Activated CD4-positive, CD25-positive, alpha-beta regulatory T cell (primary cell): Measurements from ENCODE around the gene NOS3.

Experiments
- DNase-seq, 4 experiments: peaks; one replicate each; lab custom pipeline; 2025; lab: John Stamatoyannopoulos, UW

Gene NOS3

DNA sequence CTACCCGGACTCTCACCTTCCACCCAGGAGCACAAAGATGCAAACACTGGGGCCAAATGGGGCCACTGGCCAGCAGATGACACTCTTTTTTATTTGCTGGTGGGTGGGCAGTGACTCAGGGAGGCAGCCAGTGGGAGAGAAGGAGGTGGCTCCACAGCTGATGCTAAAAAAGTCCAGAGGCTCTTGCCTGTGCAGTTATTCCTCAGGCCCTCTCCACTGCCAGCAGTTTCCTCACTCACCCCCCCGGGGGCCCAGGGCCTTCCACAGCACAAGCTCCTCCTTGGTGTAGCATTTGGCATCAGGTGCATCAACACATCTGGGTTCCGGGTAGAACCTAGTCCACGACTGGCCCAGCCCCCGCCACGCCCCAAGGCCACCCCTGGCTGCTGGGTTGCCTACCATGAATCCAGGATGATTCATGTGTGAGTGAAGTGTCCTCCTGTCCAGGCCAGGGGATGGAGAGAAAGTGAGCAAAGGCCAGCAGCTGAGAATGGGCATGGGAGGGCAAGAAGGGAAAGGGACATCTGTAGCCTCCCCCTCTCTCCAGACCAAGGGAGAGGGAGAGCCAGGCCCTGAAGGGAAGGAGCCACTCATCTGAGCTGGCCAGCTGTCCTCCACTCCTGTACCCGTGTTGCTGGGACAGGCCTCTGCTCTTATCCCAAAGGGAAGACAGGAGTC, 11.0 kb upstream of the NOS3 start:
- no peak for DNase-seq

GRCh38 chr7:150980663-150981062, 10.2 kb upstream of the NOS3 start:
- no peak for DNase-seq

GRCh38 chr7:150981644-150982043, 9.2 kb upstream of the NOS3 start:
- DNase-seq = no peak

DNA sequence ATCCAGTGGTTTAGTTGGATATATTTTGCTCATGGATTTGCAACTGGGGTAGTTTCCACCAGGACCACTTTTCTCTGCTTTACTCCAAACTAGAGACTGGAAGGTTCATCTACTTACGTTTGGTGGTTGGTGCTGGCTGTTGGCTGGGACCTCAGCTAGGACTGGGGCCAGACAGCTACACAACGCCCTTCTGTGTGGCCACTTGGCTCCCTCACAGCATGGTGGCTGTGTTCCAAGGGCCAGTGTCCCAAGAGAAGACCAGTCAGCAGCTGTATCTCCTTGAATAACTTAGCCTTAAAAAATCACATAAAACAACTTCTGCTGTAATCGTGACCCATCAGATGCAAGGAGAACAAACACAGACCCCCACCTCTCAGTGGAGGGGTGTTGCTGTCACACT, 8.5 kb upstream of the NOS3 start:
- no peak for DNase-seq

DNA sequence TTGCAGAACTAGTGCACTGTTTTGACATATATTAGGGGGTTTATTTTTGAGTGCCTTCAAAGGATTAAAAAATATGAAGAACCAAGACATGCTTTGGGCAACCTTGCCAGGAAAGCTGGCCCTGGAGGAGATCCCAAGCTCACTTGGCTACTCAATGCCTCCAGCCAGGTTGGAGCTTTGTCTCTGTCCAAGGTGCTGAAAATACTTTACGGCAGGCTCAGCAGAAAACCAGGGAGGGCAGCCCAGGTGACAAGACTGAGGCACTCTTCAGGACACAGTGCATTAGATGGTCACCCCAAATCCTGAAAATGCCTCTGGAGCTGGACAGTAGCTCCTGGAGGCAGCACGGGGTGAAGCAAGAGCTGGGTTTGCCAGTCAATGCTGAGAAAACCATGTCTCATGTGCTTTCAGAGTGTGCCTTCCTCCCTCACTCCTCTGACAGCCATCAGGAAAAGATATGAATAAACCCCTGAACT, 6.9 kb upstream of the NOS3 start:
- DNase-seq = no peak

DNA sequence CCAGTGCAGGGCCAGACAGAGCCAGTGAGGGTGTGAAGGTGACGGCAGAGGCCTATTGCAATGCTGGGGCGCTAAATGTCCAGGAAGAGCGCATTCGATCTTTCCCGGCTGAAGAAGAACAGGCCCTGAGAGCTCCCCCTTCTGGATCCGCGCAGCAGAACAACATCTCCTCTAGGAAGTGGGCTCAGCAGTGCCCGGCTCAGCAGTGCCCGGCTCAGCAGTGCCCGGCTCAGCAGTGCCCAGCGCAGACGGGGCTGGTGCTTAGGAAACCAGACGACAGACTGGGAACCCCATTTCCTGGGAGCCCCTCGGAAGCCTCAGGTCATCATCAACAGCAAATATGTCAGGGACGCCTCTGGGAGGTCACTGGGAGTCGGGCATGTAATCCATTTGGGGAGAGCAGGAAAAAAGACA, 4.7 kb upstream of the NOS3 start:
- DNase-seq = peak in 2 of 4 experiments; percentile 20 to 40

GRCh38 chr7:150986556-150986955, 4.3 kb upstream of the NOS3 start:
- DNase-seq = no peak

DNA sequence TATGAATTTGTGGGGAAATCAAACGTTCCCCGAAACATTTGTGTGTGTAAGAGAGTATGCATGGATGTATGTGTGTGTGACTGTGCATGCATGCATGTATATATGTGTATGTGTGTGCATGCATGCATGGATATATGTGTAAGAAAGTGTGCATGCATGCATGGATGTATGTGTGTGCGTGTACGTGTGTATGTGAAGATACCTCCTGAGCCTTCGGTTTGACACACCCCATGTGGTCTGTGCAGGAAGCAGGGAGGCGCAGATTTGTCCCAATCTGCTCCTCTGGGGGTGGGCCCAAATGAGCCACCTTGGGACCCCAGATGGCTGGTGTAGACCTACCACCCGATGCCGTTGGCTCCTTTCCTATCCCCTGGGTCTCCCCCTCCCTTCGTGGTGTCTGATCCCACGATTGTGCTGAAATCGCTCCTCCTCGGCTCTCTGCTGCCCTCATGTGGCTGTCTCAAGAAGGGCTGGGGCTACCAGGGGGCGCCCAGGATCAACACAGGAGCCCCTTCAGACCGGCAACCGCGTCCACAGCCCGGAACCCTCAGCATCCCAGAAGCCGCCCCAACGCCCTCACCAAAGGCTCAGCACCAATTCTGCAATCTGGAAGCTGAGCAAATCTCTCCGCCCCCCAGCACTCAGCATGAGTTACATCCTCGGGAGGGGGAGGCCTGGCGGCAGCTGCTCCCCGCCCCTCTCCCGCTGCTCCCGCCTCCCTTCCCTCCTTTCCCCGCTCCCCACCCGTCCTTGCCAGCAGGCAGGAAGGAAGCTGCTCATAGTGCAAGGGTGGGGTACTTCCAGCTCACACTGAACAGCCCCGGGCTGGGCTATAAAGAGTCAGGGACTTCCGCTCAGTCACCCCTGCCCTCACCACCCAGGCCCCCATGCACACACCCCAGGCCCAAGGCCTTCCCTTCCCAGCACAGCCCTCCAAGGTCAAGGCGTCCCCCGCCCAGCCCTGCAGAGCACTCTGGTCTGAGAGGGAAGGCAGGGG, 2.3 kb upstream of the NOS3 start:
- DNase-seq = peak; percentile 26 to 56 (median 34)

- no peak for DNase-seq
Observed at GRCh38 chr7:150989456-150989855, 1.4 kb upstream of the NOS3 start.

GRCh38 chr7:150992051-150992640, 1.3 kb downstream of the NOS3 start:
- no peak for DNase-seq

GRCh38 chr7:150992833-150993302, 2.1 kb downstream of the NOS3 start:
- DNase-seq = no peak

DNA sequence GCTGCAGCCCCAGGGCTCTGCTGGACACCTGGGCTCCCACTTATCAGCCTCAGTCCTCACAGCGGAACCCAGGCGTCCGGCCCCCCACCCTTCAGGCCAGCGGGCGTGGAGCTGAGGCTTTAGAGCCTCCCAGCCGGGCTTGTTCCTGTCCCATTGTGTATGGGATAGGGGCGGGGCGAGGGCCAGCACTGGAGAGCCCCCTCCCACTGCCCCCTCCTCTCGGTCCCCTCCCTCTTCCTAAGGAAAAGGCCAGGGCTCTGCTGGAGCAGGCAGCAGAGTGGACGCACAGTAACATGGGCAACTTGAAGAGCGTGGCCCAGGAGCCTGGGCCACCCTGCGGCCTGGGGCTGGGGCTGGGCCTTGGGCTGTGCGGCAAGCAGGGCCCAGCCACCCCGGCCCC, 2.7 kb downstream of the NOS3 start:
- DNase-seq = no peak

DNA sequence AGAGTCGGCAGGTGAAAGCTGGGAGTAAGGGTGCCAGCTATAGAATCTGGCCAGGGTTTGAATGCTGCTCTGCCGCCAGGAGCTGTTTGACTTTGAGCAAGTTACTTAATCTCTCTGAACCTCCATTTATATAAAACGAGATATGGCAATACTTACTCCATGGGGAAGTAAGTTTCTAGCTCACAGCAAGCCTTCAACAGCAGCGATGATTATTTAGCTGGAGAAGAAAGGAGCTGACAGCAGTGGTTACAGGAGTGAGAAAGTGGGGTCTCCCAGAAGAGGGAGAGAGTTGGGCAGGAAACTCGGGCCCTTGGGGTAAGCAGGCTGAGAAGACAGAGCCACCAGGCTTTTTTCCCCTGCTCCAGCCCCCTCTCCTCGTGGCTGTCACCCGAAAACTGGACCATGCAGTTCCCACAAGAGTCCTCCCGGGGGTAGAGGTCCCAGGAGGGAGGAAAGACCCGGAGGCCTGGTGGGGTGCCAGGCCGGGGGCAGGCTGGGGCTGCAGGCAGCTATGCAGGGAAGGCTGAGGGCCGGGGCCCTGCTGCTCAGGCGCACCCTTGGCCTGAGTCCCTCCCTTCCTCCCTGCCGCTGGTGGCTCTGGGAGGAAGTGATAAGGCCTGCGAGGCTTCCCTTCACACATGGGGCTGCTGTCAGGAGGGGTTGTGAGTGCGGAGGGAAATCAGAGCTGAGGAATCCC, 3.5 kb downstream of the NOS3 start:
- no peak for DNase-seq

DNA sequence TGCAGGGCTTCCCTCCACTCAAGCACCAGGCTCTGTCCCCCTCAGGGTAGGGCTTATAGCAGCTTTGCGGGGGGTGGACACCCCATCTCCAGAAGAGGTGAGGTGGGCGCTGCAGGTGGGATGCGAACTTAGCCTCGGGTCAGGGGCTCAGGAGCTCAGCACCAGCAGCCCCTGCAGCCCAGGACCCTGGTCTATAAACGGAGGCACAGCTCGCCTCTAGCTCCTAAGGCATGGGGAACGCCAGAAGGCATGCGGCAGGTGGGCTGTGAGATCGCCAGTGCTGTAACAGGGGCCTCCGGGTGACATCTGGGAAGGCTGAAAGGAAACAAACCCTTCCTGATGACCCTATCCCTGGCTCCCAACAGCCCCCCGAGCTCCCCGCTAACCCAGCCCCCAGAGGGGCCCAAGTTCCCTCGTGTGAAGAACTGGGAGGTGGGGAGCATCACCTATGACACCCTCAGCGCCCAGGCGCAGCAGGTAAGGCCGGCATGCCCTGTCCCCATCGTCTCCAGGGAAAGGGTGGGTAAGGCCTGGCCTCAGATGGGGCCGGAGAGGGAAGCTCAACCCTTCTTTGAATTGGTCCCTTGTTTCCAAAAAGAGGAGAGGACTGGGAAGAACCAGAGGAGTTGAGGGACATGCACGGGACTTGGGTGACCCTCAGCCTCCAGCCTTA, 4.2 kb downstream of the NOS3 start:
- no peak for DNase-seq

GRCh38 chr7:150996376-150997074, 5.7 kb downstream of the NOS3 start:
- no peak for DNase-seq

- DNase-seq = no peak
Observed at GRCh38 chr7:150997075-150997511, 6.3 kb downstream of the NOS3 start.

- no peak for DNase-seq
Observed at GRCh38 chr7:150997817-150998216, 7.0 kb downstream of the NOS3 start.

- no peak for DNase-seq
Observed at GRCh38 chr7:150998341-150998740, 7.5 kb downstream of the NOS3 start.

DNA sequence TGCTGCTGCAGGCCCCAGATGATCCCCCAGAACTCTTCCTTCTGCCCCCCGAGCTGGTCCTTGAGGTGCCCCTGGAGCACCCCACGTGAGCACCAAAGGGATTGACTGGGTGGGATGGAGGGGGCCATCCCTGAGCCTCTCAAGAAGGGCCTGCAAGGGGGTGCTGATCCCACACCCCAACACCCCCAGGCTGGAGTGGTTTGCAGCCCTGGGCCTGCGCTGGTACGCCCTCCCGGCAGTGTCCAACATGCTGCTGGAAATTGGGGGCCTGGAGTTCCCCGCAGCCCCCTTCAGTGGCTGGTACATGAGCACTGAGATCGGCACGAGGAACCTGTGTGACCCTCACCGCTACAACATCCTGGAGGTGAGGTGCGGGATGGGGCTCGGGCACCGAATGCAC, 8.2 kb downstream of the NOS3 start:
- DNase-seq = no peak

DNA sequence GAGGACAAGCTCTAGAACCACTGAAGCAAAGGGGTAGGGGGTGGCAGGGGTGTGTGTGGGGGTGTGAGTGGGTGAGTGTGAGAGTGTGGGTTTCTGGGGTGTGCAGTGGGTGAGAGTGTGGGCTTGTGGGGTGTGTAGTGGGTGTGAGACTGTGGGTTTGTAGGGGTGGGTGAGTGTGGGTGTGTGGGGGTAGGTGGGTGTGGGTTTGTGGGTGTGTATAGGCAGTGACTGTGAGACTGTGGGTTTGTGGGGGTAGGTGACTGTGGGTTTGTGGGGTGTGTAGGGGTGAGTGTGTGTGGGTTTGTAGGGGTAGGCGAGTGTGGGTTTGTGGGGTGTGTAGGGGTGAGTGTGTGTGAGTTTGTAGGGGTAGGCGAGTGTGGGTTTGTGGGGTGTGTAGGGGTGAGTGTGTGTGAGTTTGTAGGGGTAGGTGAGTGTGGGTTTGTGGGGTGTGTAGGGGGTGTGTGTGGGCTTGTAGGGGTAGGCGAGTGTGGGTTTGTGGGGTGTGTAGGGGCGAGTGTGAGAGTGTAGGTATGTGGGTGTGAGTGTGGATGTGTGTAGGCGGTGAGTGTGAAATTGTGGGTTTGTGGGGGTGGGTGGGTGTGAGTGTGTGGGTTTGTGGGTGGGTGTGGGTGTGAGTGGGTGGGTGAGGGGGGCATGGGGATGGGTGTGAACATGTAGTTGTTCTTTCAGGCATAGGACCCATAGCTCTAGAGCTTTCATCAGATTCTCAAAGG, 8.8 kb downstream of the NOS3 start:
- no peak for DNase-seq
